GOT3 (cell line): ENCODE data around the gene RTN4.

Source experiments
- DNase-seq: peaks from one replicate; lab custom pipeline; 2025; ENCODE audit warnings: mixed read lengths; lab: John Stamatoyannopoulos, UW

RTN4 gene

GRCh38 chr2:54969295-54969939 lies 80.8 kb downstream of the RTN4 start:
- no peak for DNase-seq

- DNase-seq: no peak
These were observed 81.6 kb downstream of the RTN4 start for GRCh38 chr2:54968561-54969218.

GRCh38 chr2:54967759-54968365 lies 82.4 kb downstream of the RTN4 start:
- DNase-seq: no peak

- DNase-seq: no peak
These were observed 83.0 kb downstream of the RTN4 start for GRCh38 chr2:54967269-54967668.

GRCh38 chr2:54966837-54967236 lies 83.4 kb downstream of the RTN4 start:
- no peak for DNase-seq

GRCh38 chr2:54966165-54966832 lies 84.0 kb downstream of the RTN4 start:
- no peak for DNase-seq

- no peak for DNase-seq
These were observed 84.8 kb downstream of the RTN4 start for GRCh38 chr2:54965425-54965824.

- no peak for DNase-seq
These were observed 85.4 kb downstream of the RTN4 start for GRCh38 chr2:54964816-54965215.

GRCh38 chr2:54964271-54964670 lies 86.0 kb downstream of the RTN4 start:
- no peak for DNase-seq

- DNase-seq: no peak
These were observed 86.8 kb downstream of the RTN4 start for GRCh38 chr2:54963476-54963875.

- no peak for DNase-seq
These were observed 87.3 kb downstream of the RTN4 start for GRCh38 chr2:54962935-54963440.

- no peak for DNase-seq
These were observed 87.7 kb downstream of the RTN4 start for GRCh38 chr2:54962511-54962910.

GRCh38 chr2:54960164-54960563 lies 90.1 kb downstream of the RTN4 start:
- DNase-seq: no peak

- no peak for DNase-seq
These were observed 91.4 kb downstream of the RTN4 start for GRCh38 chr2:54958717-54959371.

GRCh38 chr2:54957321-54957999 lies 92.8 kb downstream of the RTN4 start:
- no peak for DNase-seq

- DNase-seq: no peak
These were observed 94.1 kb downstream of the RTN4 start for GRCh38 chr2:54956111-54956627.

GRCh38 chr2:54955358-54956110 lies 94.7 kb downstream of the RTN4 start:
- no peak for DNase-seq

GRCh38 chr2:54954705-54955357 lies 95.4 kb downstream of the RTN4 start:
- no peak for DNase-seq

GRCh38 chr2:54954158-54954557 lies 96.1 kb downstream of the RTN4 start:
- DNase-seq: no peak

- DNase-seq: no peak
These were observed 97.2 kb downstream of the RTN4 start for GRCh38 chr2:54952978-54953456.
